GM18520 (cell line): ENCODE results near the gene PLCB2.

ENCODE experiments used
- ATAC-seq: cut with Tn5 transposase; IDR thresholded peaks from one replicate; pipeline ENCODE4 v1.9.1; 2021; ENCODE audit not compliant: unreplicated experiment

The PLCB2 gene

GRCh38 chr15:40303576-40303975, 4.2 kb downstream of the PLCB2 start:
- no peak for ATAC-seq

GRCh38 chr15:40302981-40303380, 4.8 kb downstream of the PLCB2 start:
- ATAC-seq: no peak

- no peak for ATAC-seq
These were observed 5.3 kb downstream of the PLCB2 start for GRCh38 chr15:40302288-40302886.

DNA sequence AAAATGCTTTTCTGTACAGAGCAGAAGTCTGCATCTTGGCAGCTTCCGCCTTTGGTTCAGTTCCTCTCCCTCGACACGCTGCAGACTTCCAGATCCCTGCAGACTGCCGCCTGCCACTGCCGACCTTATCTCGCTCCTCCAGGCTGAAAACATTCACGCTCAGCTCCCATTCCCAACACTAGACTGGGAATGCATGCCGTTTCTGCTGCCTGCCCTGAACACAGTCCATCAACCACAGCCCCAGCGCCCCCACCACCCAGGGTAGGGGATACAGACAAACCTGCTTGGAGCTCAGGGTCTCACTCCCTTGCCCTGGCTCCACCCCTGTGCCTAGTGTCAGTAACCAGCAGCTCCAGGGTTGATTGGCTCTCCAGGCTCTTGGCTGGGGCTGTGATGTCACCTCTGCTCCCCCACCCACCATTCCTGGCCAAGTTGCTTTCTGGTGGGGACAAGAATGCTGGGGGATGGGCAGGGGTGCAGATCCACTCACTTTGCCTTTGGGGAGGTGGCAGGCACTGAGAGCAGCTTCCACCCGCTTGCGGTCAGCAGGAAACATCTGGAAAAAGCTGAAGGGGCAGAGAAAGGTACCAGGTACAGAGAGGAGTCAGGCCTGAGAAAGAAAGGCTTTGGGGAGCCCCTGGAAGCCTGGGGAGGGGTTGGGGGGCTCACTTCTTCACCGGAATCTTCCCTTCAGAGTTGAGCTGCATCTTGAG, 6.1 kb downstream of the PLCB2 start:
- ATAC-seq: no peak

- ATAC-seq: no peak
These were observed 7.0 kb downstream of the PLCB2 start for GRCh38 chr15:40300771-40301170.

GRCh38 chr15:40300367-40300766, 7.4 kb downstream of the PLCB2 start:
- ATAC-seq: no peak

DNA sequence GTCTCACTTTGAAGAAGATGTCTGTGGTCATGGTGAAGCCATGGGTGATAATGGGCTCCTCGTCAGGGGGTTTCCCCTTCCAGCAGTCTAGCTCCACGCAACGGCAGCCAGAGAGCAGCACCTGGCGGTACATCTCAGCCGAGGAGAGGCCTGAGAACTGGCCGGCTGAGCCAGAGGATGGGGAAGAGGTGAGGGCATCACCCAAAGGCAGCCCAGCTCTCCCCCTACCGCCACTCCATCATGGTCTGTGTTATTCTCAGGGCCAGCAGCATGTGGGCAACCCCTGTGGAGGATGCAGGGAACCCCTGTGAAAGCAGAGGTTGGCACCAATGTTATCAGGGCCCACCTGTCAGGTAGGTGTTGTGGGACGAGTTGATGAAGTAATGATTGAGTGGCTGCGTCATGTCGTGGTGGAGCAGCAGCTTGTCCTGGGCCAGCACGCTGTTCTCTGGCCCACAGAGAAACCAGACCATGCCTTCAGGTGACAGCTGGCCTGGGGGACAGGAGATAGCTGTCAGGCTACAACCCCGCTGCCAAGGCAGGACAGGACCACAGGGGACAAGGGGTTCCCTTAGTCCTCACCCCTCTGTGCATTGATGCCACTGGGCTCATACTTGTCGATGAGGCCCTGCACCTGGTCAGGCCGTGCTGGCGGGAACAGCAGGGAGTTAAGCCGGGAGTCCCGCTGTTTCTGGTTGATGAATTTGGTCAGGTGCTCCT, 9.4 kb downstream of the PLCB2 start:
- no peak for ATAC-seq

DNA sequence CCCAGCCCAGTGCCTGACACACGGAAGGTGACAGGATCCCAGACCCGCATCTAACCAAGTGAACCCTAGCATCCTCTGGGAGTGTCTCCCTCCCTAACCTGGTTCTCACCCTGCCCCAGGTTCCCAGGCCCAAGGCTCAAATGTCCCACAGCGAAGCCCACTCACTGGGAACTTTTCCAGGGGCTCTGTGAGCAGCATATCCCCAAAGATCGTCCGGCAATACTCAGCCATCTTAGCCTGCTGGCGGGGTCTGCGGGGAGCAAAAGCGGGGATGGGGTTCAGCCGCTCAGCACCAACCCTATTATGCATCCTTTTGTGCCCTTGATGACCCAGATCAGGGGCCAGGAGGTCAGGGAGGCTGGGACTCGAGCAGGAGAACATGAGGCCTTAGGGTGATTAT, 10.4 kb downstream of the PLCB2 start:
- ATAC-seq: no peak

GRCh38 chr15:40296561-40297230, 11.0 kb downstream of the PLCB2 start:
- ATAC-seq: no peak

GRCh38 chr15:40295877-40296560, 11.7 kb downstream of the PLCB2 start:
- no peak for ATAC-seq

DNA sequence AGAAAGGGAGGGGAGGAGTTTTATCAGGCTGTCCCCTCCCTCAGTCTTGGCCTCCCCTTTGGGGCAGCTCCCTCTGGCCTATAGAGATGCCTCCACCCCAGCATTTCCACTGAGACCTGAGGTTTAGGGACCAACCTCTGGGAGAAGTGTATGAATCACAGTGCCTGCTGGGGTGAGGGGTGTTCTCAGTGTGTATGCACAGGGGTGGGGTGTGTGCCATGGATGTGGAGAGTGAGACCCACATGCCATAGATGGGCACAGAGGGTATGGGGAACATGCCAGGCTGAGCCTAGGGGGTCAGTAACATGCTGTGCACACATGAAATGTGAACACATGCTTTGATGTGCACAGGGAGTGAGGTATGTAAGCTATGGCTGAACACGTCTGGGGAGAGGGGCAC, 12.4 kb downstream of the PLCB2 start:
- no peak for ATAC-seq

DNA sequence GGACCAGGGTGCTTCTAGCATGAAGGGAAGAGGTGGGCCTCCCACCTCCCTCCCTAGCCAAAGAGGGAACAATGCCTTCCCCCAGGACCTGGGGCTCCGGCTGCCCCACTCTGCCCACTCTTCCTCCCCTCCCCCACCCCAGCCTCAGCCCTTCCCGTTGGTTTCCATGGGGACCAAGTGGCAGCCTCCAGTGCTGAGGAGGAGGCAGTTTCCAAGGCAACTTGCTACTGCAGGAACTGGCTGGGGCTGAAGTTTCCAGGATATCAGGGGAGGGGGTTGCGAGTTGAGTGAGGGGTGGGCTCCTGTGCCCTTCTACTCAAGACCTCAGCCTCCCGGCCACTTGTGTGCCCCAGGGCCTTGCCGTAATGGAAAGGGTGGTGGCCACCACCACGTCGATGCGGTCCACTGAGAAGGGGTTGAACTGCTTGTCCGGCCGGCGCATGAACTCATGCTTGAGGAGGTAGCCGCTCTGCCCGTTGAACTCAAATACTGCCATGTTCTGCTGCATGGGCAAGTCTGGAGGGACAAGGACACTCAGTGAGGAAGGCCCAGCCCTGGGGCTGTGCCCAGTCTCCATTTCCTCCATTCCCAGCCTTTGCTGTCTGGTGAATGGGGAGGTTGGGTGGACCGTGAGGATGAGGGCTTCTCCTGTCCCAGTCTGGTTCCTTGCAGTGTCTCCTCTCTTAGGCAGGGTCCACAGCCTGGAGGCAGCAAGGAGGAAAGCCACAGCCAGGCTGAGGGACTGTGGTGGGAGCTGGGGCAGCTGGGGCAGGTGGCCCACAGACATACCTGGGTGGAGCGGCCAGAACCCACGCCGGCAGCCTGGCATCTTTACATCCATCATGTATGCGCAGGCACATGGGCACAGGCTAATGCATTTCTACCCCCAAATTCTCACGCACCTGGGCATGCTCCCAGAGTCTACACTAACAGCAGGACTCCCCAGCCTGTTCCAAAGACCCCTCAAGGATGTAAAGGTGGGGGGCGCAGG, 13.5 kb downstream of the PLCB2 start:
- ATAC-seq: no peak

DNA sequence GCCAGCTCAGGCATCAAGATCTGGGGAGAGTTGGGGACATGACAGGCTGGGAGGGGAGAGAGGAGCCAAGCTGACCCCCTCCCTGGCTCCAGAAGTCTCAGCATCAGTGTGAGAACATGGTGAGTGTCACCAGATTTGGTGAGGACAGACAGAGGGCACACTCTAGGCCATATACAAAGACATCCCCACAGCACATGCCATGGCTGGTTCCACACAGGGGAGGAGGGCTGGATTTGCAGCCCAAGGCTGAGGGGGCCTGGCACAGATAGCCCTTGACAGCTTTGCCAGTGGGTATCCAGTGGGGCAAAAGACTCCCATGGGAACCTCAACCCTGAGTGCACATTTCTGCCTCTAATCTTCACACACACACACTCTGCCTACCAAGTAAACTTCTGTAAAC, 14.7 kb downstream of the PLCB2 start:
- no peak for ATAC-seq

DNA sequence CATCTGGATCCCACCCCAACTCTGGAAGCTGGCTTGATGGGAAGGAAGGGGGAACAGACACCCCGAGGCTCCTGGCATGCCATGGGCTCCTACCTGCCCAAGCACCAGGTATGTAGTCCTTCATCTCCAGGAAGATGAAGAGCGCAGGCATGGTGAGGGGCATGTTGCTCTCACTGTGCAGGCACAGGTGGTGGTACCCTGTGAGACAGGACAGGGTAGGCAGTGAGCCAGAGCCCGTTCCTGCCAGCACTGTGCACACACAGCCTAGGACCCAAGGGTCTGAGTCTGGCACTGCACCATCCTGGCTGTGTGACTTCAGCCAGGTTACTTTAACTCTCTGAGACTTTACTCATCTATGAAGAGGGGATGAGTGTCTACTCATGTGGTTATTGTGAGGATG, 15.5 kb downstream of the PLCB2 start:
- no peak for ATAC-seq

DNA sequence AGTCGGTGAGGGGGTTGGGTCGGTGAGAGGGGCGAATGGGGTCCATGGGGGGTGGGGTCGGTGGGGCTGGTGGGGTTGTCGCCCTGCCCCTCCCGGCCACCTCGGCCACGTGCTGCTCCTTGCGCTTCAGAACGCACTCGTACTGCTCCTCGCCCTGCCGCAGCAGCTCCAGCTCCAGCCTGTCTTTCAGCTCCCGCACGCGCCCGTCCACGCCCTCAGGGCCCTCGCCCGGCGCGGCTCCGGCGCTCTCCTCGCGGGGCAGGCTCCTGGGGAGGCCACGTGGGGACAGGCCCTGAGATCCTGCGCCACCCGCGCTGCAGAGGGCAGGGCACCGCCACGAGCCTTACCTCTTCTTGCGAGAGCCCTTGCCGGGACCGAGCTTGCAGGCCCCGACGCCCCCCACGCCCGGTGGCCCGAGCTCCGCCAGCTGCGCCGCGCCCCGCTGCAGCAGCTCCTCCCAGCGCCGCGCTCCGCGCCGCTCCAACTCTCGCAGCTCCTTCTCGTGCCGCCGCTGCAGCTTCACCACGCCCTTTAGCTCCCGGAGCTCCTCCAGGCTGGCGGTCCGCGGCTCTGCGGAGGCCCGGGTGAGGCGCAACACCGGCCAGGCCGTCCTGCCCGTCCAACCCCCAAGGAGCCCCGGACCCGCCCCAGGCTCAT, 16.7 kb downstream of the PLCB2 start:
- no peak for ATAC-seq

DNA sequence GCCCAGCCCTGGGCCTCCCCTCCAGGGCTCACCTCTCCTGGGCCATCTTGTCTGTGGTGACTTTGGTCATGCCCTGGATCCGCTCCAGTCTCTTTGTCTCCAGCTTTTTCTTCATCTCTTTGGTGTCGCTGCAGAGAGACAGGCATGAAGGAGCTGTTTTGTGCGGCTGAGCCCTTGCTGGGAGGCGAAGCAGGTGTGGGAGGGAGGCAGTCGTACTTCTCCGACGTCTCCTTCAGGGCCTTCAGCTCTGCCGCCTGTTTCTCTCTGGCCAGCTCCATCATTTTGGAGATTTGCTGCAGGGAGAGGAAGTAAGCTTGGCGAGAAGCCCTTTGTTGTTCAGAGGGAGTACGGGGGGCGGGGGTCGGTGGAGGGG, 17.2 kb downstream of the PLCB2 start:
- no peak for ATAC-seq

DNA sequence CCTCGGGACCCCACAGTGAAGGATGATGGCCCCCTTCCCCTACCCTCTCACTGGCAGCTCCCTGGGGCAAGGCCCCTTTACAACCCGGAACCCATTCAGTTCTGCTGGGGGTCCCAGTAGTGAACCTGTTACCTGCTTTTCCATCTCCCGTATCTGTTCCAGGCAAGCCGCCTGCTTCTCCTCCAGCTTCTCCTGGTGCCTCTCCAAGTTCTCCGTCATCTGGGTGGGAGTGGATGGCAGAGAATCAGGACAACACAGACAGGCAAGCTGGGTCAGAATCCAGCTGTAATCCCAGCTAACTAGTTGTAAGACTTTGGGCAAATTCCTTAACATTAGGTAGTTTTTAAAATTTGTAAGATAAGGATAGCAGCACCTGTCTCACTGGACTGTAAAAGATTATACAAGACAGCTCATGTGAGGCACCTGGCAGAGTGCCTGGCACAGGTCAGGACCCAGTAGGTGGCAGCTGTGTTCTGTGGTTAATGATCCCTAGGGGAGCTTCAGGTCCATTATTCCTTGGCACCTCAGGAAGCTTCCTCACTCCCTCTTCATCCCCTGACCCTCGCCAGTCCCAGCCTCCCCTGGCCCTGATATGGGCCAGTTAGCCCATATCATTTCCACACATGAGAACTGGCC, 18.5 kb downstream of the PLCB2 start:
- no peak for ATAC-seq

DNA sequence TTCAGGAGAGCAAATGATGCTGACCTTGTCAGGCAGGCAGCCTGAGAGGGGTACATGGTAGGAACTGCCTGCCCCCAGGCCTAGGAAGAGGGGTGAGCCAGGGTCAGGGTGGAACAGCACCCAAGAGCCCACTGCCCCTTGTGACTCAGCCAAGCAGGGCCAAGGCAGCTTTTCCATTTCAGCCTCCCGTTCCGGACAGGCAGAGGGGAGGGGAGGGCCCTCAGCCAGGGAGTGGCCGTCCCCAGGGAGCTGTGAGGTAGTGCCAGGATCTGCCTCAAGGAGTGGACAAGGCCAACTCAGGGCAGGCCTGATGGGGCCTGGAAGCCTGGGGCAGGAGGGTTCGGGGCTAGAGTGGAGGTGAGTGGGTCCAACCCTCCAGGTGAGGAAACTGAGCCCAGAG, 19.8 kb downstream of the PLCB2 start:
- ATAC-seq: no peak

DNA sequence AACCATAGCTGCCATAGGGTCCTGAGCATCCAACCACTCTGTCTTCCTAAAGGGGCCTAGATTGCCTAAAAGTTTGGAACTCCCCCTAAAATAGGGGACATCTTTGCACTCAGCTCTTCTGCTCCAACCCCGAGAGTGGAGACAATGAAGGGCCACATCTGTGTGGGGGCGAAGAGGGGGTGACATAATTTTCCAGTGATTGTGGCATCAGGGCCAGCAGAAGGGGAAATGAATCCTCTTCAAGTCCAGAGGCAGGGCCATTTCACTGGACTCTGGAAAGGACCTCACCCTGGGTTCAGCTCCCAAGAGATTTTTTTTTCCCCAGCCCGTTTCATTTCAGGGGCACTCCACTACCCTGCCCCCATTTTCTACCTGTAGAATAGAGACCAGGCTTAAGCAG, 20.2 kb downstream of the PLCB2 start:
- ATAC-seq: no peak
